ENCODE measurements around the gene NRDC.

The NRDC gene

GRCh38 chr1:51859333-51859732 lies 19.2 kb downstream of the NRDC start:
- in situ Hi-C loops (cut with MboI; ENCODE audit: low pct_unique_long_range_greater_than_20kb, low sequenced_read_pairs, unreplicated experiment): no loop called here
- no peak for DNase-seq (ENCODE audit: low spot score)
- no peak for TF ChIP-seq CTCF (IDR thresholded peaks at IDR 0.05; ENCODE audit: extremely low read depth, insufficient read depth, missing control alignments)

DNA sequence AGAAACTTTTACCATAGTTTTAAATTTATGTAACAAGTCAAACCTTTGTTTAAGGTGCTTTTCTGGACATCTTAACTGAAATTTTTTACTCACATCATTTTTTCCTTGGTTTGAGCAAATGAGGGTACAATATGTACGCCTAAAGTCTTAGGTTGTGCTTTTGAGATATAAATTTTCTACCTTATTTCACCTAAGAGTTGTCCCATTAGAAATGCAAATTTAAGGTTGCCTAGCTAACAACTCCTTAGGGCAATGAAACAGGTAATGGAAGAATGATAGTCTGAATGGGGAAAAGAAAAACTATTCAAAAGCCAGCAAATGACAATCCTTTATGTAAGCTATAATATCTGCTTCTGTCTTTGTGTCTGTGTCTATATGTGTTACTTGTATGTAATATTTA lies 19.6 kb downstream of the NRDC start:
- no peak for DNase-seq (ENCODE audit: low spot score)
- TF ChIP-seq CTCF (IDR thresholded peaks at IDR 0.05; ENCODE audit: extremely low read depth, insufficient read depth, missing control alignments): no peak
- in situ Hi-C loops (cut with MboI; ENCODE audit: low pct_unique_long_range_greater_than_20kb, low sequenced_read_pairs, unreplicated experiment): no loop called here

GRCh38 chr1:51856745-51857144 lies 21.8 kb downstream of the NRDC start:
- TF ChIP-seq CTCF (IDR thresholded peaks at IDR 0.05; ENCODE audit: extremely low read depth, insufficient read depth, missing control alignments): no peak
- in situ Hi-C loops (cut with MboI; ENCODE audit: low pct_unique_long_range_greater_than_20kb, low sequenced_read_pairs, unreplicated experiment): no loop called here
- DNase-seq (ENCODE audit: low spot score): no peak

GRCh38 chr1:51855624-51856023 lies 22.9 kb downstream of the NRDC start:
- TF ChIP-seq CTCF (IDR thresholded peaks at IDR 0.05; ENCODE audit: extremely low read depth, insufficient read depth, missing control alignments): no peak
- in situ Hi-C loops (cut with MboI; ENCODE audit: low pct_unique_long_range_greater_than_20kb, low sequenced_read_pairs, unreplicated experiment): no loop called here
- DNase-seq (ENCODE audit: low spot score): no peak

GRCh38 chr1:51853360-51853759 lies 25.2 kb downstream of the NRDC start:
- TF ChIP-seq CTCF (IDR thresholded peaks at IDR 0.05; ENCODE audit: extremely low read depth, insufficient read depth, missing control alignments): no peak
- in situ Hi-C loops (cut with MboI; ENCODE audit: low pct_unique_long_range_greater_than_20kb, low sequenced_read_pairs, unreplicated experiment): no loop called here
- no peak for DNase-seq (ENCODE audit: low spot score)

- in situ Hi-C loops (cut with MboI; ENCODE audit: low pct_unique_long_range_greater_than_20kb, low sequenced_read_pairs, unreplicated experiment): no loop called here
- TF ChIP-seq CTCF (IDR thresholded peaks at IDR 0.05; ENCODE audit: extremely low read depth, insufficient read depth, missing control alignments): no peak
- DNase-seq (ENCODE audit: low spot score): no peak
Observed at GRCh38 chr1:51851882-51852396, 26.6 kb downstream of the NRDC start.
